Osteoblast (primary cell): ENCODE data around the gene GALK1. TPM values are rescaled to one million over a fixed set of nuclear protein-coding genes. Genes with fewer than 3 reads are reported as not detected.
"Not testable (repeated sequence)": the region's sequence is repeated elsewhere in the genome, so short reads cannot be mapped to it uniquely, and the experiment has no call there.

ENCODE experiments used
- DNase-seq: peaks from one replicate; pipeline ENCODE4 v3.0.0; 2011; ENCODE audit warnings: low spot score, mixed read lengths; ENCODE audit not compliant: insufficient read length; ENCODE audit errors: missing footprints
- H2AFZ ChIP-seq: 2 replicates; pipeline ENCODE4 v1.6.0; 2011; ENCODE audit warnings: mild to moderate bottlenecking, low read length
- H3K27ac ChIP-seq: 2 replicates; pipeline ENCODE4 v1.5.1; 2011; ENCODE audit warnings: mild to moderate bottlenecking, low read depth, low read length, moderate library complexity
- H3K27me3 ChIP-seq: 2 replicates; pipeline ENCODE4 v1.6.0; 2012; ENCODE audit warnings: mild to moderate bottlenecking, control low read depth, inconsistent platforms, low read length, moderate library complexity; ENCODE audit not compliant: insufficient read depth
- H3K36me3 ChIP-seq: 2 replicates; pipeline ENCODE4 v1.5.1; 2011; ENCODE audit warnings: mild to moderate bottlenecking, low read length, control low read depth, moderate library complexity; ENCODE audit not compliant: insufficient read depth
- H3K4me1 ChIP-seq: 2 replicates; pipeline ENCODE4 v1.5.1; 2011; ENCODE audit warnings: mild to moderate bottlenecking, low read length, control low read depth, moderate library complexity; ENCODE audit not compliant: insufficient read depth
- H3K4me2 ChIP-seq: 2 replicates; pipeline ENCODE4 v1.6.0; 2011; ENCODE audit warnings: mild to moderate bottlenecking, low read length; ENCODE audit not compliant: insufficient read depth
- H3K4me3 ChIP-seq: fragments of 200-600 bp; sonication (generic); 3 replicates; pipeline ENCODE4 v1.5.1; 2012; ENCODE audit warnings: mild to moderate bottlenecking, low read length, inconsistent platforms; ENCODE audit not compliant: insufficient read depth
- H3K79me2 ChIP-seq: 2 replicates; pipeline ENCODE4 v1.6.0; 2012; ENCODE audit warnings: mild to moderate bottlenecking, low read length, control low read depth, inconsistent platforms; ENCODE audit not compliant: insufficient read depth
- H3K9me3 ChIP-seq: 2 replicates; pipeline ENCODE4 v1.5.1; 2011; ENCODE audit warnings: low read depth, low read length, control low read depth
- H4K20me1 ChIP-seq: 2 replicates; pipeline ENCODE4 v1.6.0; 2012; ENCODE audit warnings: mild to moderate bottlenecking, low read length, control low read depth; ENCODE audit not compliant: insufficient read depth
- CTCF ChIP-seq: IDR thresholded peaks from 2 replicates; pipeline ENCODE4 v1.5.1; 2011; ENCODE audit warnings: mild to moderate bottlenecking, low read depth, low read length, moderate library complexity; ENCODE audit errors: extremely low read depth
- total RNA-seq: library from RNA; depleted of rRNA; stranded (reverse); fragments of >200 nt; gene quantifications from 2 replicates; pipeline ENCODE4 v1.2.3, GENCODE V29; 2012

GALK1 gene
- total RNA-seq, 1 donor: 25.3 TPM

- H3K9me3 ChIP-seq: no peaks in the 10 kb centered on the region
- no peak for TF ChIP-seq CTCF
- no peaks in the 10 kb centered on the region for H3K79me2 ChIP-seq
- H3K36me3 ChIP-seq: peaks cover 34% of the 10 kb centered on the region
- H3K4me2 ChIP-seq: no peak overlapping the region
- H4K20me1 ChIP-seq: peaks cover 11% of the 10 kb centered on the region
- no peak overlapping the region for H3K4me3 ChIP-seq
- DNase-seq: peak; percentile 60
- H3K4me1 ChIP-seq: peaks cover 32% of the 10 kb centered on the region
- no peak overlapping the region for H3K27ac ChIP-seq
- no peak overlapping the region for H2AFZ ChIP-seq
- no peaks in the 10 kb centered on the region for H3K27me3 ChIP-seq
These were observed 47.4 kb upstream of the GALK1 start for GRCh38 chr17:75812096-75813013.

DNA sequence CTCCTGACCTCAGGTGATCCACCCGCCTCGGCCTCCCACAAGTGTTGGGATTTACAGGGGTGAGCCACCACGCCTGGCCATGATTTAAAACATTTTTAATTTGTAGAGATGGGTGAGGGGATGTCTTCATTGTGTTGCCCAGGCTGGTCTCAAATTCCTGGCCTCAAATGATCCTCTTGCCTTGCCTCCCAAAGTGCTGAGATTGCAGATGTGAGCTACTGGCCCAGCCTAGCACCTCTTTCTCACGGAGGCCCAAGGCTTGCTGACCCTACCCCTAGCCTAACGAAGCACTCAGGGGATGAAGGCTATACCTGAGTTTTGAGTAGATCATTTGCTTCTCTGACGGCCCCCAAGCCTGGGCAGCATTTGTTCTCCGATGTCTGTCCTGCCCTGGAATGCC is 46.2 kb upstream of the GALK1 start:
- TF ChIP-seq CTCF: no peak
- no peak for DNase-seq
- Histone ChIP-seq H3K36me3 (peaks cover 22% of the 10 kb centered on the region), H3K27me3 (no peaks in the 10 kb centered on the region), H3K79me2 (peaks cover 5% of the 10 kb centered on the region), H3K4me3 (no peak overlapping the region), H2AFZ (no peak overlapping the region), H3K27ac (no peak overlapping the region), H4K20me1 (peaks cover 17% of the 10 kb centered on the region), H3K4me1 (peaks cover 32% of the 10 kb centered on the region), H3K9me3 (no peaks in the 10 kb centered on the region), H3K4me2 (no peak overlapping the region)

GRCh38 chr17:75810756-75811155 is 45.8 kb upstream of the GALK1 start:
- not testable (repeated sequence) for H2AFZ ChIP-seq, DNase-seq, H3K9me3 ChIP-seq, H3K4me2 ChIP-seq, H3K27me3 ChIP-seq, H3K79me2 ChIP-seq, H3K27ac ChIP-seq, H3K4me3 ChIP-seq
- Histone ChIP-seq H4K20me1 (peaks cover 17% of the 10 kb centered on the region), H3K4me1 (peaks cover 32% of the 10 kb centered on the region), H3K36me3 (peaks cover 18% of the 10 kb centered on the region)

- Histone ChIP-seq H3K79me2 (peaks cover 5% of the 10 kb centered on the region), H3K36me3 (peaks cover 18% of the 10 kb centered on the region), H3K4me3 (no peak overlapping the region), H3K4me2 (no peak overlapping the region), H3K27ac (no peak overlapping the region), H3K9me3 (no peaks in the 10 kb centered on the region), H3K27me3 (no peaks in the 10 kb centered on the region), H4K20me1 (peaks cover 17% of the 10 kb centered on the region), H2AFZ (no peak overlapping the region), H3K4me1 (peaks cover 29% of the 10 kb centered on the region)
- peak; percentile 27 for DNase-seq
- no peak for TF ChIP-seq CTCF
These were observed 45.2 kb upstream of the GALK1 start for GRCh38 chr17:75810216-75810615.
